ENCODE measurements around the gene MCTP1. TPM values are rescaled to one million over a fixed set of nuclear protein-coding genes. Genes with fewer than 3 reads are reported as not detected.

The MCTP1 gene
- total RNA-seq, 1 experiment from 2014 or later = 0.44 TPM

DNA sequence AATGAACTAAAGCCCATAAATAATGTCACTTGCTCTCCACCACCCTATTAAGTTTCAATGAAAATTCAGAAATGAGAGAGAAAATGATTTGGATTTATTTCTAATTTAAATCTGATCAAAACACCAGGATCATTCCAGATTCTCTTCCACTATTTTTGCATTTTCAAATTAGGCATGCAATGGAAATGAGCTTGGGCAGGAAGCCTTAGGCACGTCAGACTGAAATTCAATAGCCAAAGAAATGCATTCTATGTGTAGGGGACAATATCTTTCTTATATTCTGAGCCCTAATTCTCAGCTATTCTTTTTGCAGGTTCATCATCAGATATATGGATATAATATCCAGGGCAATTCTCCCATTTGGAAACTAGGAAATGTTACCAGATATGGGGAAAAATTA lies 132.8 kb downstream of the MCTP1 start:
- DNase-seq (ENCODE audit: low read depth, low spot score) = no peak
- no peaks in the 10 kb centered on the region for H3K79me2 ChIP-seq (ENCODE audit: insufficient read depth, low read length)
- H3K4me2 ChIP-seq (ENCODE audit: low read length) = no peak overlapping the region
- no TSS peak for BruUV-seq (replicated peaks)
- H3K4me3 ChIP-seq (replicated peaks in 1 of 2; ENCODE audit: low read depth in 1 of 2, low read length in 2 of 2) = no peak overlapping the region
- ChIA-PET RAD21 (ENCODE audit: low non-redundant PET in 1 of 2, low total read pairs in 2 of 2, uncharacterized antibody in 2 of 2, unreplicated experiment in 2 of 2) (no interaction called here), POLR2A (no interaction called here), CTCF (no interaction called here)
- no peak overlapping the region for H3K9ac ChIP-seq (ENCODE audit: low read length)
- no peak for ATAC-seq
- H3K36me3 ChIP-seq (ENCODE audit: control insufficient read depth in 1 of 2, insufficient read depth in 2 of 2, low read length in 2 of 2) = no peaks in the 10 kb centered on the region
- TF ChIP-seq ZNF274 (IDR thresholded peaks at IDR 0.05; ENCODE audit: low read depth, low read length) (no peak), EZH2phosphoT487 (IDR thresholded peaks at IDR 0.05; ENCODE audit: borderline replicate concordance) (no peak), CBX3 (IDR thresholded peaks at IDR 0.05; ENCODE audit: low read depth) (no peak)
- TF ChIP-seq, protein P1, sequence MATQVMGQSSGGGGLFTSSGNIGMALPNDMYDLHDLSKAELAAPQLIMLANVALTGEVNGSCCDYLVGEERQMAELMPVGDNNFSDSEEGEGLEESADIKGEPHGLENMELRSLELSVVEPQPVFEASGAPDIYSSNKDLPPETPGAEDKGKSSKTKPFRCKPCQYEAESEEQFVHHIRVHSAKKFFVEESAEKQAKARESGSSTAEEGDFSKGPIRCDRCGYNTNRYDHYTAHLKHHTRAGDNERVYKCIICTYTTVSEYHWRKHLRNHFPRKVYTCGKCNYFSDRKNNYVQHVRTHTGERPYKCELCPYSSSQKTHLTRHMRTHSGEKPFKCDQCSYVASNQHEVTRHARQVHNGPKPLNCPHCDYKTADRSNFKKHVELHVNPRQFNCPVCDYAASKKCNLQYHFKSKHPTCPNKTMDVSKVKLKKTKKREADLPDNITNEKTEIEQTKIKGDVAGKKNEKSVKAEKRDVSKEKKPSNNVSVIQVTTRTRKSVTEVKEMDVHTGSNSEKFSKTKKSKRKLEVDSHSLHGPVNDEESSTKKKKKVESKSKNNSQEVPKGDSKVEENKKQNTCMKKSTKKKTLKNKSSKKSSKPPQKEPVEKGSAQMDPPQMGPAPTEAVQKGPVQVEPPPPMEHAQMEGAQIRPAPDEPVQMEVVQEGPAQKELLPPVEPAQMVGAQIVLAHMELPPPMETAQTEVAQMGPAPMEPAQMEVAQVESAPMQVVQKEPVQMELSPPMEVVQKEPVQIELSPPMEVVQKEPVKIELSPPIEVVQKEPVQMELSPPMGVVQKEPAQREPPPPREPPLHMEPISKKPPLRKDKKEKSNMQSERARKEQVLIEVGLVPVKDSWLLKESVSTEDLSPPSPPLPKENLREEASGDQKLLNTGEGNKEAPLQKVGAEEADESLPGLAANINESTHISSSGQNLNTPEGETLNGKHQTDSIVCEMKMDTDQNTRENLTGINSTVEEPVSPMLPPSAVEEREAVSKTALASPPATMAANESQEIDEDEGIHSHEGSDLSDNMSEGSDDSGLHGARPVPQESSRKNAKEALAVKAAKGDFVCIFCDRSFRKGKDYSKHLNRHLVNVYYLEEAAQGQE (IDR thresholded peaks at IDR 0.05; ENCODE audit: low read depth) = no peak
- H3K9me2 ChIP-seq (ENCODE audit: insufficient read depth) = no peaks in the 10 kb centered on the region
- no peaks in the 10 kb centered on the region for H3K9me3 ChIP-seq (ENCODE audit: control insufficient read depth in 1 of 2, insufficient read depth in 1 of 2, low read depth in 1 of 2, low read length in 2 of 2)
- intact Hi-C loops (cut with micrococcal nuclease) = no loop called here
- no peaks in the 10 kb centered on the region for H3K4me1 ChIP-seq (ENCODE audit: control insufficient read depth in 1 of 2, insufficient read depth in 2 of 2, low read length in 2 of 2)
- H4K20me1 ChIP-seq (ENCODE audit: insufficient read depth) = no peaks in the 10 kb centered on the region
- no peak overlapping the region for H3K27ac ChIP-seq (ENCODE audit: low read depth, low read length)
- no peaks in the 10 kb centered on the region for H3K27me3 ChIP-seq (ENCODE audit: insufficient read depth, low read length)
- H2AFZ ChIP-seq (ENCODE audit: low read depth, low read length, poor library complexity, severe bottlenecking) = no peak overlapping the region

DNA sequence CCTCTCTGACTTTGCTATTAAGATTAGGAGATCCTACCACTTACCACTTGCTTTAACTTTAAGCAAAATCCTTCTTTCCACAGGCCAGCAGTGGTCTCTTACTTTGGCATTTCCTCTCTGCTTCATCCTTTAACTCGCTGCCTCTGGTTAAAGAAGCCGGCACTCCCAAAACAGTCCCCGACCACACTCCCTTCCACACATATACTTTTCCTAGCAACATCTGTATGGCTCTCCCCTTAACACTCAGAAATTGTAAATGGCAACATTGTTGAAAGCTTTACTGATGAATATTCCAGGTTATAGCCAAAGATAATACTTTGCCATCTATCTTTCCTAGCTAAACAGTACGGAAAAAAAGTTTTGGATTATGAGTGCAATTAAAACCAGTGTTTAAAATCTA lies 133.2 kb downstream of the MCTP1 start:
- Histone ChIP-seq H3K4me2 (ENCODE audit: low read length) (no peak overlapping the region), H2AFZ (ENCODE audit: low read depth, low read length, poor library complexity, severe bottlenecking) (no peak overlapping the region)
- intact Hi-C loops (cut with micrococcal nuclease) = no loop called here

More for the DNA sequence above, 133.2 kb downstream of the MCTP1 start:
- H3K79me2 ChIP-seq (ENCODE audit: insufficient read depth, low read length) = no peaks in the 10 kb centered on the region
- H4K20me1 ChIP-seq (ENCODE audit: insufficient read depth) = no peaks in the 10 kb centered on the region
- ATAC-seq (no peak), DNase-seq (ENCODE audit: low read depth, low spot score) (no peak)
- no peaks in the 10 kb centered on the region for H3K9me3 ChIP-seq (ENCODE audit: control insufficient read depth in 1 of 2, insufficient read depth in 1 of 2, low read depth in 1 of 2, low read length in 2 of 2)
- H3K27me3 ChIP-seq (ENCODE audit: insufficient read depth, low read length) = no peaks in the 10 kb centered on the region
- H3K27ac ChIP-seq (ENCODE audit: low read depth, low read length) = no peak overlapping the region
- H3K9ac ChIP-seq (ENCODE audit: low read length) = no peak overlapping the region
- ChIA-PET POLR2A (no interaction called here), RAD21 (ENCODE audit: low non-redundant PET in 1 of 2, low total read pairs in 2 of 2, uncharacterized antibody in 2 of 2, unreplicated experiment in 2 of 2) (no interaction called here), CTCF (no interaction called here)
- H3K36me3 ChIP-seq (ENCODE audit: control insufficient read depth in 1 of 2, insufficient read depth in 2 of 2, low read length in 2 of 2) = no peaks in the 10 kb centered on the region
- no peaks in the 10 kb centered on the region for H3K4me1 ChIP-seq (ENCODE audit: control insufficient read depth in 1 of 2, insufficient read depth in 2 of 2, low read length in 2 of 2)
- no peaks in the 10 kb centered on the region for H3K9me2 ChIP-seq (ENCODE audit: insufficient read depth)
- BruUV-seq (replicated peaks) = no TSS peak
- TF ChIP-seq ZFX (IDR thresholded peaks at IDR 0.05) = no peak
- TF ChIP-seq, protein P2, sequence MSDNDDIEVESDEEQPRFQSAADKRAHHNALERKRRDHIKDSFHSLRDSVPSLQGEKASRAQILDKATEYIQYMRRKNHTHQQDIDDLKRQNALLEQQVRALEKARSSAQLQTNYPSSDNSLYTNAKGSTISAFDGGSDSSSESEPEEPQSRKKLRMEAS (IDR thresholded peaks at IDR 0.05) = no peak
- TF ChIP-seq, protein P3, sequence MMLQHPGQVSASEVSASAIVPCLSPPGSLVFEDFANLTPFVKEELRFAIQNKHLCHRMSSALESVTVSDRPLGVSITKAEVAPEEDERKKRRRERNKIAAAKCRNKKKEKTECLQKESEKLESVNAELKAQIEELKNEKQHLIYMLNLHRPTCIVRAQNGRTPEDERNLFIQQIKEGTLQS (IDR thresholded peaks at IDR 0.05) = no peak
- no peak for TF ChIP-seq CEBPB (IDR thresholded peaks at IDR 0.05; ENCODE audit: low read depth)
- TF ChIP-seq, protein P4, sequence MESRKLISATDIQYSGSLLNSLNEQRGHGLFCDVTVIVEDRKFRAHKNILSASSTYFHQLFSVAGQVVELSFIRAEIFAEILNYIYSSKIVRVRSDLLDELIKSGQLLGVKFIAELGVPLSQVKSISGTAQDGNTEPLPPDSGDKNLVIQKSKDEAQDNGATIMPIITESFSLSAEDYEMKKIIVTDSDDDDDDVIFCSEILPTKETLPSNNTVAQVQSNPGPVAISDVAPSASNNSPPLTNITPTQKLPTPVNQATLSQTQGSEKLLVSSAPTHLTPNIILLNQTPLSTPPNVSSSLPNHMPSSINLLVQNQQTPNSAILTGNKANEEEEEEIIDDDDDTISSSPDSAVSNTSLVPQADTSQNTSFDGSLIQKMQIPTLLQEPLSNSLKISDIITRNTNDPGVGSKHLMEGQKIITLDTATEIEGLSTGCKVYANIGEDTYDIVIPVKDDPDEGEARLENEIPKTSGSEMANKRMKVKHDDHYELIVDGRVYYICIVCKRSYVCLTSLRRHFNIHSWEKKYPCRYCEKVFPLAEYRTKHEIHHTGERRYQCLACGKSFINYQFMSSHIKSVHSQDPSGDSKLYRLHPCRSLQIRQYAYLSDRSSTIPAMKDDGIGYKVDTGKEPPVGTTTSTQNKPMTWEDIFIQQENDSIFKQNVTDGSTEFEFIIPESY (IDR thresholded peaks at IDR 0.05; ENCODE audit: extremely low read depth, insufficient replicate concordance, low read length) = no peak
- TF ChIP-seq EZH2phosphoT487 (IDR thresholded peaks at IDR 0.05; ENCODE audit: borderline replicate concordance) = no peak
- no peak overlapping the region for H3K4me3 ChIP-seq (replicated peaks in 1 of 2; ENCODE audit: low read depth in 1 of 2, low read length in 2 of 2)

Data from HCT116 (cell line).